GM19395 (cell line): ENCODE measurements around the gene SRGAP1.
"Not testable (repeated sequence)": the region's sequence is repeated elsewhere in the genome, so short reads cannot be mapped to it uniquely, and the experiment has no call there.

Source experiments
- ATAC-seq: cut with Tn5 transposase; IDR thresholded peaks from one replicate; pipeline ENCODE4 v1.9.1; 2021; ENCODE audit warnings: mild to moderate bottlenecking, moderate library complexity; ENCODE audit not compliant: unreplicated experiment

Gene SRGAP1

DNA sequence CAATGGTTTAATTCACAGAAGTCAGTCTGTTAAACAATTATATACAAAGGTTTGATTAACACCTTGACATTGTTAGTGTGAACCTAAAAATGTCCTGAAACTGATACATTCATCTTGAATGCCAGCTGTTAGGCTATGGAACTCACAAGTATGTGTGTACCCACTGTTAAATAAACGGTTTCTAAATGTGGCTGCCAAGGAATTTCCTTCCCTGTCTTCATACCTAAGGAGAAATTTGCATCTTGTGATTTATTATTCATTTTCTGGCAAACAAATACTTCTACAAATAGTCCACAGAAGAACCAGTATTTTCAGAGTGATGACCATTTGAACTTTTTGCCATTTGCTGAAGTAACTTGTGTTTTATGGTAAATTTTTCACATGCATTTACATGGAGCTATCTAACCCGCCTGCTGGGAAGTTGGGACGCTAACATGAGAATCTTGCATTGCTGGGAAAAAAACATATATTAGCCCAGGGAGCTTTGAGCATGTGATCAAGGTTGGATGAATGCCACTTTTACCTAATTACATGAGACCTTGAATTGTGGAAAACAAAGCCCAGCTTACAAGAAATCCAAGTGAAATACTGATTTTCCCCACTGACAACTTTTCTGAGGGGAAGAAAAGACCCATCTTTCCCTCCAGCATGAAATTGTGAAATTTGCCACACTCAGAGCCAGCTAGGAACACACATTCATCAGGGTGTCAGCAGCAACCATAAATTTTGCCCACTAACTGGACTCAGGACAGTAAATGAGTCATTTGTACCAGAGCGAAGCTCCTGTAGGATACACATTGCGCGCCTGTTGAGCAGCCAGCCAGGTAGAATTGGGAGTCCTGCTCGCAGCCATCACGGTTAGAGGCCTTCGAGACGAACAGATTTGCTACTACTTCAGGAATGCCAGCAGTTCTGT is 259.6 kb downstream of the SRGAP1 start:
- ATAC-seq, result no peak

DNA sequence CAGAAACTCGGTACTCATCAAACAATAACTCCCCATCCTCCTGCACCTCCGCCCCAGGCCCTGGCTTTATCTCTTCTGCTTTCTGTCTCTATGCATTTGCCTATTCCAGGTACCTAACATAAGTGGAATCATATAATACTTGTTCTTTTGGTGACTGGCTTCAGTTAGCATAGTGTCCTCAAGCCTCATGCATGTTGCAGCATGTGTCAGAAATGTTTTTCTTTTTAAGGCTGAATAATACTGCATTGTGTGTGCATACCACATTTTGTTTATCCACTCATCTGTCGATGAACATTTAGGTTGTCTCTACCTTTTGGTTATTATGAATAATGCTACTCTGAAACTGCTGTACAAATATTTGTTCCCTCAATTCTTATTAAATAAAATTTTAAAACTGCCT is 260.5 kb downstream of the SRGAP1 start:
- ATAC-seq, result no peak

DNA sequence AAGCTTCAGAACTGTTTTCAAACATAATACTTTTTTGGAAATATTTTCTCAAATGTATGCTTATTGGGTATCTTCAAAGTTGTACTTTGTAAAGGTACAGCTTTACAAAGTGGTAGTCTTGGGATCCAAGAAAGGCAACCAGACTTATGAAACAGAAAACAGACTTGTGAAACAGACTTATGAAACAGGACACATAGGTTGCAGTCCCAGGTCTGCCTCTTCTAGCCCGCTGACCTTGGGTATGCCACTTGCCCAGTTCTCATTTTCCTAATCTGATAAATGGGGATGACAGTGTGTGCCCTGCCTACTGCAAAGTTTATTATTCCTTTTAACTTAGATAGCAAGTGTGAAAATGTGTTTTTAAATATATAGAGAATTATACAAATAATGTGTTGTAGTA is 263.3 kb downstream of the SRGAP1 start:
- ATAC-seq, result no peak

DNA sequence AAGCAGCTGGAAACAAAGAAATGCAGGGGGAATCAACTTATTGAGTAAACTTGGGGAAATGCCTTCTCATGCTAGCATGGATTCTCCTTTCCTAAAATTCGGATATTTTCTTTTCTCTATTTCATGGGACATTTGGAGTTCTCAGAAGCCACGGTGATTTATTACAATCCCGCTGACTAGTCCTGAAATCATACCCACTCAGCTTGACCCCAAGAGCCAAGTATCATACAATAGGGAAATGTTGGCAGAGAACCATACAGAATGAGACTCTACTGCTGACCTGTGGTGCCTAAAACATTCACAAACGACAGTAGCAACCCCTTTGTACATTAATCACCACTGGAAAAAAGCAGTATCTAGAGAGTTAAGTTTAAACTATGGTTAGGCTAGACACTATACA is 265.2 kb downstream of the SRGAP1 start:
- no peak for ATAC-seq

DNA sequence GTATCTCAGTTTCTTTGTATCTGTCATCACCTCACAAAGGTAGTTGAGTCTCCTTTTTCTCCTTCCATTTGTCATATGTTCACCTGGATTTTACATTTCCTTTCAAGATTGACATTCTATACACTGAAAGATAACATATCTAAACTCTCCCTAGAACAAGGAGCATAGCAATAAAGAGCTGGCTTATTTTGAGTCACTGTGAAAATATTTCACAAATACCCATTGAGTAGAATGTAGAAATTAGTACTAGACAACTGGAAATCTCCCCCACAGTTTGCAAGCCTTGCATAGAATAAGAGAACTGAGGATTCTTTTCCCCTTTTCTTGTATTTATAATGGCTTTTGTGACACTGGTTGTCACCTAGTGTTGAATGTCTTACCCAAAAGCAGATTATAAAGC is 266.4 kb downstream of the SRGAP1 start:
- no peak for ATAC-seq

DNA sequence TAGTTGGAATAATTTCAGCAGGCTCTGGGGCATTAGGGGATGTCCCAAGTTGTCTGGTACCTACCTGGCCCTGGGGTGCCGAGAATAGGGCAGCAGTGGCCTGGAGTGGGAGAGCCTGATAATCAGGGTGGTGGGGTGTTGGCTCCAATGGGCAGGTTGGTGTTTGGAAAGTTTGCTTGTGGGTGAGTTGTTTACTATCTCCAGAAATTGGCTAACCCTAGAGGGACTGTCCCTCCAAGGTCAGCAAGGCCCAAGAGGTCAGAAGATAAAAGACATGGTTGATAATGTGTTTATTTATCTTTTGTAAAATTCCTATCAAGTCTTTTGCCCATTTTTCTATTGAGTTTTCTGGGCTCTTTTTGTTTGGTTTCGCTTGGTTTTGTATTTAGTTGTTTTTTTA is 272.5 kb downstream of the SRGAP1 start:
- ATAC-seq, result no peak

DNA sequence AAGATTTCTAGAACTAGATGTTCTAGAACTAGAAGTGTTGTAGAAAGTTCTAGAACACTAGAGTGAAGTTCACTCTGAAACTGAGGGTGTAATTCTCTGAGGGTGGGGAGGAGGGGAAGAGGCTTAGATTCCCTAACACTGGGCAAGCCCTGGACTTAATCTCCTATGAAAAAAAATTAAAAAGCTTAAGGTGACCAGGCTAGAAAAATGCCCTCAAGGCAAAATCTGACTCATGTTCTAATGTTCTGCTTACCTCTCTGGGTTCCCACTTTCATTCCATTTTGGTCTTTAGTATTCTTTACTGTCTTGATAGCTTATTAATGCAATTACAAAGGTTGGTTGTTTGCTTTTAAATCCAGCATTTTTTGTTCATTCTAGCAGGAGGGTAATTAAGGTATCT is 276.1 kb downstream of the SRGAP1 start:
- no peak for ATAC-seq

DNA sequence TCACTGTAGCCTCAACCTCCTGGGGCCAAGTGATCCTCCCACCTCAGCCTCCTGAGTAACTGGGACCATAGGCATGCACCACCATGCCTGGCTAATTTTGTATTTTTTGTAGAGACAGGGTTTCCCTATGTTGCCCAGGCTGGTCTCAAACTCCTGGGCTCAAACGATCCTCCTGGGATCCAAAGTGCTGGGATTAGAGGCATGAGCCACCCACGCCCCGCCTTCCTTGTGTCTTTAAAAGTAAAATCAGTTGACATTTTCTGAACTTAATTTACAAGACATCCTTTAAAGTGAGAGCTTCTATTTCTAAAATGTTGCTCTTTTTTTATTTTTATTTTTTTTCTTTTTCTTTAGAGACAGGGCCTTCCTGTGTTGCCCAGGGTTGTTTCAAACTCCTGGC is 276.6 kb downstream of the SRGAP1 start:
- not testable (repeated sequence) for ATAC-seq

DNA sequence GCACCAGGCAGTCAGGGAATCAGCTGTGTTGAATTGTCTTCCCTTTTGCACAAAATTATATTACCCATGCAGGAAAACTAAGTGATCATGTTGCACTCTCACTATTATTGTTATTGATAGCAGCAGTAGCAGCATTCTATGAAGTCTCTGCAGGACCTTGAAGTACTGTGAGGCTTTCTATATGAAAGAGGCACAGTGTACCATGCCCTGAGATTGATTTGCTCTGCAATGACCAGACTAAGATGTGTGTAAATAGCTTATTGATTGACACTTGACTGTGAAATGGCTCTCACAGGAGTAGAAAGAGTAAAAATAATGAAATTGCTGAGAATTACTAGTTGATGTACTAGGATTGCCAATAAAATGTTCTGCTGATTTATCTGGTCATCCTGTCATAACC is 277.7 kb downstream of the SRGAP1 start:
- ATAC-seq, result no peak

DNA sequence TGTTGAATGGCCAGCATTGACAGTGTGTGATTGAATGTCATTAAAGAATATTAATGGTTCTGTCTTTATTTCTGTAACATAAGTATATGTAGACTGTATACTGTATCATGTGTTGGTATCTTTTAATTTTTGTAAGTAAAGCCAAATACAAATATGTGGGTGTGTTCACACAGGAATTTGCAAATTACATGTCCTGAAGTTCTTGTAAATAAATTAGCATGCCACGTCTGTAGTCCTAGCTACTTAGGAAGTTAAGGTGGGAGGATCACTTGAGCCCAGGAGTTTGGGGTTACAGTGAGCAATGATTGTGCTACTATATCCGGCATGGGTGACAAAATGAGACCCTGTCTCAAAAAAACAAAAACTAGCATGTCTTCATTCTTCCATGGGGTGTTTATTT is 278.5 kb downstream of the SRGAP1 start:
- ATAC-seq, result no peak

DNA sequence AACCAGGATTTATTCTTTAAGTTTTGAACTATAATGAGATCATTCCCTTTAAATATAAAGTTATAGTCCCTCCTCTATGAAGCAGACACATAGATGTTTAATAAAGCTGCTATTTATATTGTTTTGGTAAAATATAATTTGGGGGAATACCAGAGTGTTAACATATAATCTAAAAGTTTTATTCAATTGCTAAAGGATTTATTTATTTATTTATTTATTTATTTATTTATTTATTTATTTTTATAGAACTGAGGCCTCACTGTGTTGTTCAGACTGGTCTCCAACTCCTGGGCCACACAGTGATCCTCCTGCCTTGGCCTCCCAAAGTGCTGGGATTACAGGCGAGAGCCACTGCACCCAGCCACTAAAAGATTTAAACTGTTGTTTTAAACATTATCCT is 278.9 kb downstream of the SRGAP1 start:
- ATAC-seq, result no peak

DNA sequence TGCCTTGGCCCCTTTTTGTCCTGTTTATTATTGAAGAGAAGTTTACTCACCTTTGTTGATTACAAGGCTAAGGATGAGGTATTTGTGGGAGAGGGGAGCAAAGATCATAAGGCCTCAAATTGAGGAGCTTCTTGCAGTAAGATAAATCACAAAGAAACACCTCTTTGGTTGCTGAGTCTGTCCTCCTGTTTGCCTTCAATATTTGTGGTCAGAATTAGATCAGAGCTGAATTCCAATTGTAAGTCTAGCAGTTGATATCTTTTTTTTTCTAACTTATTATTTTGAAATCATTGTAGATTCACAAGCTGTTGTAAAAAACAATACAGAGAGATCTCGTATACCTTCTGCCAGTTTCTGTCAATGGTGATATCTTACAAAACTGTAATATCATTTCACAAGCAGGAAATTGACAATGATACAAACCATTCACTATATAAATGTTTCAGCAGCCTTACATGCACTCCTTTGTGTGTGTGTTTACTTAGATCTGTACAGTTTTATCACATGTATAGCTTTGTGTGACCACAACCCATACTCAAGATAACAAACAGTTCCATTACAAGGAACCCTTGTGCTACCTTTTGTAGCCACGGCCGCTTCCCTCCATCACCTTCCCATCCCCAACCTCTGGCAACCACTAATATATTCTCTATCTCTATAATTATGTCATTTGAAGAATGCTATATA is 280.2 kb downstream of the SRGAP1 start:
- ATAC-seq, result no peak

DNA sequence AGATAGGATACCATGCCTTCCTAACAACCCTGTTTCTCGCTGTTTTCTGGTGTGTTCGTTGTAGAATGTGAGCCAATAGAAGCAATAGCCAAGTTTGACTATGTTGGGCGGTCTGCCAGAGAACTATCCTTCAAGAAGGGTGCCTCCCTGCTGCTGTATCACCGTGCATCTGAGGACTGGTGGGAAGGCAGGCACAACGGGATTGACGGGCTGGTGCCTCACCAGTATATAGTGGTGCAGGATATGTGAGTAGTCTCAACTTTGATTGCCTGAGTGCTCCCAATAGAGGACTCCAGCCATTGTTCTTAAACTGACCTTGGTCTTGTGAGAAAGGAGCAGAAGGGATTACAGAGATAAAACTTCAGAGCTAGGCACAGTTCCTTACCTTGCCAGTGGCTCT is 281.4 kb downstream of the SRGAP1 start:
- ATAC-seq, result no peak

DNA sequence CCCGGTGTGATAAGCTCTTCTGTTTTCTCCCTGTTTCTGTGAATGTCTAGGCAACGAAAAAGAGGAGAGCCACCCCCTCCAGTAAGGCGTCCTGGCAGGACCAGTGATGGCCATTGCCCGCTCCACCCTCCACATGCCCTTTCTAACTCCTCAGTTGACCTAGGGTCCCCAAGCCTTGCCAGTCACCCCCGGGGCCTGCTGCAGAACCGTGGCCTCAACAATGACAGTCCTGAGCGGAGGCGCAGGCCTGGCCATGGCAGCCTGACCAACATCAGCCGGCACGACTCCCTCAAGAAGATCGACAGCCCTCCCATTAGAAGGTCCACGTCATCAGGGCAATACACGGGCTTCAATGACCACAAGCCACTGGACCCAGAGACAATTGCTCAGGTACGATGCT is 283.3 kb downstream of the SRGAP1 start:
- no peak for ATAC-seq

DNA sequence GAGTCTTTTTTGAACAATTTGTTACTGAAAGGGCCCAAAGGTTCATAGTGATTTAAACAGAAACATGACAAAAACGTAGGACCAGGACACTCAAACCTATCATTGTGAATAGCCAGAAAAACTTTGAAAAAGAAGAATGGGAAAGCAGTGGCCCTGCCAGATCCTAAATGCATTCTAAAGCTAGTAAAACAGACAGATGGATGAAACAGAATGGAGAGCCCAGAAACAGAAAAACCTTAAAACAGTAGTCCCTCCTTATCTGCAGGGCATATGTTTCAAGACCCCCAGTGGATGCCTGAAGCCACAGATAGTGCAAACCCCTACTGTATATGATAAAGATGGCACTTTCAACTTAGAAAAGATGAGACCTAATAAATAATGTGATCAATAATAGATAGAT is 283.9 kb downstream of the SRGAP1 start:
- ATAC-seq, result no peak

DNA sequence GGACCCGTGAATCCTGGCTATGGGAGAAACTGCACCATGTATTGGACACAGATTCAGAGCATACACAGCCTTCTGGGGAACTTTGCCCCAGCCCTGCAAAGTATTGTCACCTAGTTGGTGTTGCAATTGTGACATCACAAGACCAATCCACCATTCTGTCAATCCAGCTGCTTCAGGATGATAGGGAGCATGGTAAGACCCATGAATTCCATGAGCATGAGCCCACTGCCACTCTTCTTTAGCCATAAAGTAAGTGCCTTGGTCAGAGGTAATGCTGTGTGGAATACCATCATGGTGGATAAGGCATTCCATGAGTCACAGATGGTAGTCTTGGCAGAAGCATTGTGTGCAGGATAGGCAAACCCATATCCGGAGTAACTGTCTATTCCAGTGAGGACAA is 286.0 kb downstream of the SRGAP1 start:
- ATAC-seq, result not testable (repeated sequence)

DNA sequence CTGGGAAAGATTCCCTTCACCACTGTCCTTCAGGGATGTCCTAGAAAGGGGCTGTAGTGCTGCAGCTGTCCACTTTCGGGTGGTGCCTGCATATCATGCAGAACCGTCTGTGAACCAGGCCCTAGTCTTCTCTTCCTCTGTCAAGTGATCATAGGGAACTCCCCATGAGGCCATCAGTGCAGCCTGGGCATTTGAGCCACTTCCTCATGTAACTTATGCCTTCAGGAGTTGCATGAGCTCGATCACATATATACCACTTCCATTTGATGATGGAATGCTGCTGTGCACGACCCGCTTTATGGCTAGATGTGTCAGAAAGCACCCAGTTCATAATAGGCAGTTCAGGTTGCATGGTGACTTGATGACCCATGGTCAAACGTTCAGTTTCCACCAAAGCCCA is 287.0 kb downstream of the SRGAP1 start:
- not testable (repeated sequence) for ATAC-seq

DNA sequence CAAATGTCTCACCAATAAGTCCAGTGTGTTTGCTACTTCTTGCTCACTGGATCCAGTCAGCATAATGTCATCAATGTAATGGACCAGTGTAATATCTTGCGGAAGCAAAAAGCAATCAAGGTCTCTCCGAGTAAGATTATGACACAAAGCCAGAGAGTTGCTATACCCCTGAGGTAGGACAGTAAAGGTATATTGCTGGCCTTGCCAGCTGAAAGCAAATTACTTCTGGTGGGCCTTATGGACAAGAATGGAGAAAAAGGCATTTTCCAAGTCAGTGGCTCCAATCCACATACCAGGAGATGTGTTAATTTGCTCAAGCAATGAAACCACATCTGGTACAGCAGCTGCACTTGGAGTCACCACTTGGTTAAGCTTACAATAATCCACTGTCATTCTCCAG is 288.2 kb downstream of the SRGAP1 start:
- ATAC-seq, result not testable (repeated sequence)

DNA sequence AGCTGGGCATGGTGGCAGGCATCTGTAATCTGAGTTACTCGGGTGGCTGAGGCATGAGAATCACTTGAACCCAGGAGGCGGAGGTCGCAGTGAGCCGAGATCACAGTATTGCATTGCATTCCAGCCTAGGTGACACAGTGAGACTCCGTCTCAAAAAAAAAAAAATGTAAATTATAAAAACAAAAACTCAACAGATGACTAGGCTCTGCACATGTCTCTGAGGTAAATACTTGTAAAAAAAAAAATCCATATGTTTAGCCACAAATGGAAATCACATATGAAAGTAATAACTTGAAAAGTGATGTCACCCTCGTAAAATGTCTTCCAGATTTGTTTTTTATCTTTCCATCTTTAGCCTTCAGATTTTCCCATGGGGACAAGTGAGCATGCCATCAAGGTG is 292.6 kb downstream of the SRGAP1 start:
- ATAC-seq, result no peak

DNA sequence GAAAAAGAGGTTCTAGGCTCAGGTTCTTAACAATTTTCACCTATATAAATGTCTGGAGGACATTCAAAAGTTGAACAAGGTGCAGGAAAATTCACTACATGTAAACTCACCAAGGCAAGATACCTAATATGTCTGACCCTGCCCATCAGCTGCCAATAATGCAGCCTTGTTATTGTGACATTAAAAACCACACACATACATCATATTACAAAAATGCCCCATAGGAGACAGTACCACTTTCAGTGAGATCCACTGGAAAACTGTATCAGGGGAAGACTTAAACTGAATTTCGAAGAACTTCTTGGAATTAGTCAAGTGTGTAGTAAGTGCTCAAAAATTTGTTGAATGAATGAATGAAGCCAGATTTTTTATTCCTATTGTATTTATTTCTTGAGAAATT is 294.5 kb downstream of the SRGAP1 start:
- no peak for ATAC-seq

DNA sequence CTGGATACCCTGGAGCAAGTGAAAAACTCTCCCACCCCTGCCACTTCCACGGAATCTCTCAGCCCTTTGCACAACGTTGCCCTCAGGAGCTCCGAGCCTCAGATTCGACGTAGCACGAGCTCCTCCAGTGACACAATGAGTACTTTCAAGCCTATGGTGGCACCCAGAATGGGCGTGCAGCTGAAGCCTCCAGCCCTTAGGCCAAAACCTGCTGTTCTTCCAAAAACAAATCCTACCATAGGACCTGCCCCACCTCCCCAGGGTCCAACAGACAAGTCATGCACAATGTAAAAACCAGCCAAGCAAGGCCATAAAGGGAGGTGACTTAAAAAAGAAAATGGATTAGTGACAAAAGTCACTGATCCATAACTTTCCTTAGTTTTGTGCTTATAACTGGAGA is 297.9 kb downstream of the SRGAP1 start:
- ATAC-seq, result no peak

DNA sequence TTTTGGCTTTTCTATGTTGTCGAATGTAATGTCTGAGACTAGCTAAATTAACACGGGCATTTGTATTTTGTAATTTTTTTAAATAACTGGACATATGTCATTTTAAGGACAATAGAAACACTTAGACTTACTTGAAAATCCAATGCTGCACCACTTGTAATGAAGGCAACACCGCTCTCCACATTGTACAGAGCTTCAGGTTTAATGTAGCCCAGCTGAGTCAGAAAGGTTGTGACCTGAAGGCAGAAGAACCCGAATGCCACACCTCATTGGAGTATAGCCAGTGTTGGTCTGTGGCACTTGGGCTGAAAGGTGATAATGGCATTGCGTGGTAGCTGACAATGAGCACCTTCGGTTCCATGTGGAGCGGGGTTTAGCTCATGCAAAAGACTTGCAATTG is 298.3 kb downstream of the SRGAP1 start:
- no peak for ATAC-seq
